ENCODE results near the gene SLC37A4. TPM values are rescaled to one million over a fixed set of nuclear protein-coding genes. Genes with fewer than 3 reads are reported as not detected.
"Not testable (repeated sequence)": the region's sequence is repeated elsewhere in the genome, so short reads cannot be mapped to it uniquely, and the experiment has no call there.

Gene SLC37A4
- total RNA-seq, 1 experiment from 2014 or later = 108 TPM

- H3K36me3 Mint-ChIP-seq (ENCODE audit: insufficient read depth, unreplicated experiment) = peaks cover 96% of the 10 kb centered on the region
- intact Hi-C loops (cut with micrococcal nuclease; ENCODE audit: unreplicated experiment) = no loop called here
- TF ChIP-seq, protein P1, sequence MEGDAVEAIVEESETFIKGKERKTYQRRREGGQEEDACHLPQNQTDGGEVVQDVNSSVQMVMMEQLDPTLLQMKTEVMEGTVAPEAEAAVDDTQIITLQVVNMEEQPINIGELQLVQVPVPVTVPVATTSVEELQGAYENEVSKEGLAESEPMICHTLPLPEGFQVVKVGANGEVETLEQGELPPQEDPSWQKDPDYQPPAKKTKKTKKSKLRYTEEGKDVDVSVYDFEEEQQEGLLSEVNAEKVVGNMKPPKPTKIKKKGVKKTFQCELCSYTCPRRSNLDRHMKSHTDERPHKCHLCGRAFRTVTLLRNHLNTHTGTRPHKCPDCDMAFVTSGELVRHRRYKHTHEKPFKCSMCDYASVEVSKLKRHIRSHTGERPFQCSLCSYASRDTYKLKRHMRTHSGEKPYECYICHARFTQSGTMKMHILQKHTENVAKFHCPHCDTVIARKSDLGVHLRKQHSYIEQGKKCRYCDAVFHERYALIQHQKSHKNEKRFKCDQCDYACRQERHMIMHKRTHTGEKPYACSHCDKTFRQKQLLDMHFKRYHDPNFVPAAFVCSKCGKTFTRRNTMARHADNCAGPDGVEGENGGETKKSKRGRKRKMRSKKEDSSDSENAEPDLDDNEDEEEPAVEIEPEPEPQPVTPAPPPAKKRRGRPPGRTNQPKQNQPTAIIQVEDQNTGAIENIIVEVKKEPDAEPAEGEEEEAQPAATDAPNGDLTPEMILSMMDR (IDR thresholded peaks at IDR 0.05; ENCODE audit: insufficient read depth in 1 of 2, low read depth in 1 of 2, low read length in 1 of 2, severe bottlenecking in 1 of 2, unreplicated experiment in 1 of 2) = no peak
- ChIA-PET CTCF (interaction anchor here (0.5 kb wide), 1 partner anchor 106 kb away, joined by 6 read pairs; no protein-coding TSS in a partner anchor), POLR2A (interaction anchor here (1.3 kb wide), 1 partner anchor 8 kb away, joined by 4 read pairs; no protein-coding TSS in a partner anchor)
- peaks cover 11% of the 10 kb centered on the region for H3K36me3 ChIP-seq (ENCODE audit: control insufficient read depth, insufficient read depth, low read length)
- no peaks in the 10 kb centered on the region for H3K9me3 ChIP-seq
- H3K9me3 Mint-ChIP-seq (ENCODE audit: unreplicated experiment) = no peaks in the 10 kb centered on the region
- no peak overlapping the region for H3K4me3 ChIP-seq (ENCODE audit: low read depth, low read length)
- no peaks in the 10 kb centered on the region for H3K27me3 ChIP-seq (replicated peaks; ENCODE audit: control insufficient read depth, insufficient read depth, low read length)
- H3K27me3 Mint-ChIP-seq (ENCODE audit: insufficient read depth, unreplicated experiment) = no peaks in the 10 kb centered on the region
- peak overlapping the region; percentile 96 for H3K4me3 Mint-ChIP-seq (ENCODE audit: unreplicated experiment)
- BruUV-seq (replicated peaks) = no TSS peak
- H3K27ac Mint-ChIP-seq (ENCODE audit: unreplicated experiment) = peak overlapping the region; percentile 15
- H3K4me1 ChIP-seq = peaks cover 66% of the 10 kb centered on the region
- DNase-seq = no peak
- peaks cover 41% of the 10 kb centered on the region for H3K4me1 Mint-ChIP-seq (ENCODE audit: low read depth, unreplicated experiment)
Observed at GRCh38 chr11:119021631-119022030, 9.0 kb downstream of the SLC37A4 start.

DNA sequence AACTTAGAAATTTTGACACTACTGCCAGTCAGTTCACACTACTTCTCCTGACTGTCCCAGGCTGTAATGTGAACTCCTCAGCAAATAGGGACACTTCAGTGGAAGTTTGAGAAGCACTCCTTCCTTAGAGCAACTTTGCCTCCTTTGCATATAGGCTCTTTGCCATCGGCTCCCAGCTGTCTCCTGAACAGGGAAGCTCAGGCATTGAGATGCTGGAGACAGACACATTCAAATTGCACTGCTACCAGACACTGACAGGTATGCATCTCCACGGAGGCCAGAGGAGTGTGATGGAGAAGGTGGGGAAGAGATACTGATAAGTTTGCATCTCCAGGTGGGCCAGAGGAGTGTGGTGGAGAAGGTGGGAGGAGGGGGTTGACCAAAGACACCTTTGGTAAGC lies 10.7 kb downstream of the SLC37A4 start:
- TF ChIP-seq, protein P1 (IDR thresholded peaks at IDR 0.05; ENCODE audit: insufficient read depth in 1 of 2, low read depth in 1 of 2, low read length in 1 of 2, severe bottlenecking in 1 of 2, unreplicated experiment in 1 of 2) = no peak
- BruUV-seq (replicated peaks) = no TSS peak
- H3K4me1 Mint-ChIP-seq (ENCODE audit: low read depth, unreplicated experiment) = peaks cover 39% of the 10 kb centered on the region
- peak overlapping the region; percentile 98 for H3K27ac Mint-ChIP-seq (ENCODE audit: unreplicated experiment)
- peak overlapping the region; percentile 91 for H3K4me3 ChIP-seq (ENCODE audit: low read depth, low read length)
- peaks cover 12% of the 10 kb centered on the region for H3K36me3 ChIP-seq (ENCODE audit: control insufficient read depth, insufficient read depth, low read length)
- H3K27me3 Mint-ChIP-seq (ENCODE audit: insufficient read depth, unreplicated experiment) = no peaks in the 10 kb centered on the region
- ChIA-PET POLR2A (interaction anchor here (1.0 to 2.2 kb wide), 2 partner anchors 21 to 22 kb away, joined by 3 to 13 read pairs; partner anchors contain the start of gene CENATAC), CTCF (interaction anchor here (0.9 kb wide), 1 partner anchor 10 kb away, joined by 5 read pairs; the partner anchor contains the start of gene SLC37A4)
- peaks cover 63% of the 10 kb centered on the region for H3K4me1 ChIP-seq
- peak overlapping the region; percentile 96 for H3K4me3 Mint-ChIP-seq (ENCODE audit: unreplicated experiment)
- peaks cover 99% of the 10 kb centered on the region for H3K36me3 Mint-ChIP-seq (ENCODE audit: insufficient read depth, unreplicated experiment)
- H3K9me3 Mint-ChIP-seq (ENCODE audit: unreplicated experiment) = no peaks in the 10 kb centered on the region
- H3K27me3 ChIP-seq (replicated peaks; ENCODE audit: control insufficient read depth, insufficient read depth, low read length) = no peaks in the 10 kb centered on the region
- intact Hi-C loops (cut with micrococcal nuclease; ENCODE audit: unreplicated experiment) = loop anchor here (2.0 kb wide), 1 partner anchor 75 kb away; a partner anchor contains a TSS
- no peaks in the 10 kb centered on the region for H3K9me3 ChIP-seq
- DNase-seq = no peak

- ChIA-PET CTCF (interaction anchor here (0.6 to 1.3 kb wide), 5 partner anchors 23 to 1840 kb away, joined by 3 to 6 read pairs (median 4); partner anchors contain the start of genes SIDT2 and VPS11), POLR2A (interaction anchor here (0.5 to 2.2 kb wide), 11 partner anchors 12 to 106 kb away, joined by 3 to 13 read pairs (median 4); partner anchors contain the start of genes DPAGT1, HMBS, SLC37A4 and VPS11)
- BruUV-seq (replicated peaks) = no TSS peak
- Mint-ChIP-seq H3K9me3 (ENCODE audit: unreplicated experiment) (no peaks in the 10 kb centered on the region), H3K4me1 (ENCODE audit: low read depth, unreplicated experiment) (peaks cover 25% of the 10 kb centered on the region), H3K27me3 (ENCODE audit: insufficient read depth, unreplicated experiment) (no peaks in the 10 kb centered on the region), H3K27ac (ENCODE audit: unreplicated experiment) (peak within 1 kb of the TSS; percentile 98), H3K4me3 (ENCODE audit: unreplicated experiment) (peak within 1 kb of the TSS; percentile 96), H3K36me3 (ENCODE audit: insufficient read depth, unreplicated experiment) (peaks cover 99% of the 10 kb centered on the region)
- Histone ChIP-seq H3K27me3 (replicated peaks; ENCODE audit: control insufficient read depth, insufficient read depth, low read length) (no peaks in the 10 kb centered on the region), H3K9me3 (no peaks in the 10 kb centered on the region), H3K36me3 (ENCODE audit: control insufficient read depth, insufficient read depth, low read length) (peaks cover 15% of the 10 kb centered on the region), H3K4me1 (peaks cover 46% of the 10 kb centered on the region), H3K4me3 (ENCODE audit: low read depth, low read length) (peak within 1 kb of the TSS; percentile 91)
- TF ChIP-seq, protein P1 (IDR thresholded peaks at IDR 0.05; ENCODE audit: insufficient read depth in 1 of 2, low read depth in 1 of 2, low read length in 1 of 2, severe bottlenecking in 1 of 2, unreplicated experiment in 1 of 2) = no peak
- intact Hi-C loops (cut with micrococcal nuclease; ENCODE audit: unreplicated experiment) = loop anchor here (1.0 to 2.0 kb wide), 4 partner anchors 12 to 76 kb away; partner anchors contain the start of genes CENATAC, HYOU1 and SLC37A4
- DNase-seq = peak; percentile 98 to 99
Observed at GRCh38 chr11:119018074-119018938, 12.4 kb downstream of the SLC37A4 start, which contains the start of the genes RPS25 and TRAPPC4. TSS of gene RPS25 (minus strand) at chr11:119018343. CDS start at chr11:119018284, 59 bp downstream. TSS of gene TRAPPC4 (plus strand) at chr11:119018766. CDS start at chr11:119018796, 30 bp downstream.

DNA sequence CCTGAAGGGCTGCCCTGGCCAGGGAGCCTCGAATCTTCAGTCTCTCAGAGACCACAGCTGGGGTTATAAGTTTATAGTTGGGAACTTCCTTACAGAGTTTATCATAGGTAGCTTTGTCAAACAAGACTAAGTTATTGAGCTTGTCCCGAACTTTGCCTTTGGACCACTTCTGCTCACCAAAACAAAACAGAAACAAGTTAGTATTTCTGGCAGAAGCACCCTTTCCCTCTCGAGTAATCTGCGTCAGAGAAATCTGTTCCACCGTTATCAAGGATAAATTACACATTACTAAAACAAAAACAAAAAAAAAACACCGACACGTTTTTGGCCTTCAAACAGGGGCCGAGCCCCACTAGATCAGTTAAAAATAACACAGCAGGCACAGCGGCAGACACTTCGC lies 13.3 kb downstream of the SLC37A4 start:
- intact Hi-C loops (cut with micrococcal nuclease; ENCODE audit: unreplicated experiment); DNase-seq; CTCF ChIA-PET; H3K9me3 ChIP-seq; BruUV-seq (replicated peaks); H3K27me3 Mint-ChIP-seq (ENCODE audit: insufficient read depth, unreplicated experiment); H3K27me3 ChIP-seq (replicated peaks; ENCODE audit: control insufficient read depth, insufficient read depth, low read length); H3K9me3 Mint-ChIP-seq (ENCODE audit: unreplicated experiment): not testable (repeated sequence)
- H3K4me1 ChIP-seq = peaks cover 41% of the 10 kb centered on the region
- POLR2A ChIA-PET = interaction anchor here (0.7 to 1.0 kb wide), 3 partner anchors 67 to 151 kb away, joined by 3 read pairs; partner anchors contain the start of genes DPAGT1 and HMBS
- peaks cover 12% of the 10 kb centered on the region for H3K36me3 ChIP-seq (ENCODE audit: control insufficient read depth, insufficient read depth, low read length)
- Mint-ChIP-seq H3K4me1 (ENCODE audit: low read depth, unreplicated experiment) (peaks cover 23% of the 10 kb centered on the region), H3K36me3 (ENCODE audit: insufficient read depth, unreplicated experiment) (peaks cover 99% of the 10 kb centered on the region), H3K27ac (ENCODE audit: unreplicated experiment) (peak overlapping the region; percentile 98), H3K4me3 (ENCODE audit: unreplicated experiment) (peak overlapping the region; percentile 96)
- peak overlapping the region; percentile 91 for H3K4me3 ChIP-seq (ENCODE audit: low read depth, low read length)

Data from Caco-2 (cell line).